ENCODE data around the gene DCAF15.

The DCAF15 gene

DNA sequence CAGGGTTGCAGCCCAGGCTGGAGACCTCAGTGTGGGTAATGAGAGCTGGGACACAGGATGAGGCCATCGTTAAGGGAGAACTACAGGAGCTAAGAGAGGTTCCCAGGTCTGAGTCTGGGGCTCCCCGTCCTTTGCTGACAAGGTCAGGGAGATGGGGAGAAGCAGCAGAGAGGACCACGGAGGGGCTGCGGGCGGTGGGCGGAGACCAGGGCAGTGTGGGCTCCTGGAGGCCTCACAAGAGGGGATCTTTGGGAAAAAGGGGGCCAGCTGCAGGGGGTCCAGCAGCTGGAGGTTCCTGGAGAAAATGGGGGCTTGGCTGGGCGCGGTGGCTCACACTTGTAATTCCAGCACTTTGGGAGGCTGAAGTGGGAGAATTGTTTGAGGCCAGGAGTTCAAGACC lies 37.8 kb downstream of the DCAF15 start:
- DNase-seq (ENCODE audit: extremely low read depth in 1 of 2, low read depth in 1 of 2), result no peak

DNA sequence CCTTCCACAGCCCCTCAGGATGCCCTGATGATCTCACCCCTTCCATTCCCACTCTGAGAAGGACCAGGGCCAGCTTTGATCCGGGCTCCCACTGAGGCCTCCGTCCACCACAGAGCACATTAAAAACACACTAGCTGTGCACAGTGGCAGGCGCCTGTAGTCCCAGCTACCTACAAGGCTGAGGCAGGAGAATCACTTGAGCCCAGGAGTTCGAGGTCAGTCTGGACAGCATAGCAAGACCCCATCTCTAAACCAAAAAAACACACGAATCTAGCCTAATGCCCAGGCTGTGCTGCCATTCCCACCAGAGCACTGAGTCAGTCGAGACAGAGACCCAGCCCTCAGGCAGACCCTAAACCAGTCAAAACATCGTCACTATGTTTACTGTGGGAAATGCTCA lies 39.7 kb downstream of the DCAF15 start:
- DNase-seq (ENCODE audit: extremely low read depth in 1 of 2, low read depth in 1 of 2), result no peak

DNA sequence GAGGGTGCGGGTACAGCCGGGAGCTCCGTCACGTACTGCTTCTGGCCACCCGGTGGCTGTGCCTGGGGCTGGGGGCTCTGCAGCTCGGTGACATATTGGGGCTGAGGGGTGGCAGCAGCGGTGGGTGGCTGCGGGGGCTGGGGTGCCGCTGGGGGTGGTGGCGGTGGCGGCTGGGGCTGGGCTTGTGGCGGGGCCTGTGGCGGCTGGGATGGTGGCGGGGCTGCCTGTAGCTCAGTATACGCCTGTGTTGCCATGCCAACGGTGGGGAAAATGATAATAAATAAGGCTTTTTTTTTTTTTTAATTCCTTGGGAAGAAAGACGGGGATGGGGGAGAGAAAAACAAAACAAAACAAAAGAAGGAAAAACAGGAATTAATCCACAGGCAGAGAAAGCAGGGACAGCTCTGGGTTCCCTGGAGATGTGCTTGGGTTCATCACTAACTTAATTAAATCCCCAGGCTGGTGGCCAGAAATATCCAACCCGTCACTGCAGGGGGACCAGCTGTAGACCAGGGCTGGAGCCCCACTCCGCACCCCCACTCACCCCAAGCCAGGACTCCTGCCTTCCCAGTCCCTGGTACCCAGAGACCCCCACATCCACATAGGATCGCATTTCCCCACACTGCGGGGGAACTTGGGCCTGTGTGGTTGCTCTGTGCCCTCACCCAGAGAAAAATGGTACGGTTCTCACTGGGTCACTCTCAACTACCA lies 41.4 kb downstream of the DCAF15 start:
- no peak for DNase-seq (ENCODE audit: extremely low read depth in 1 of 2, low read depth in 1 of 2)

DNA sequence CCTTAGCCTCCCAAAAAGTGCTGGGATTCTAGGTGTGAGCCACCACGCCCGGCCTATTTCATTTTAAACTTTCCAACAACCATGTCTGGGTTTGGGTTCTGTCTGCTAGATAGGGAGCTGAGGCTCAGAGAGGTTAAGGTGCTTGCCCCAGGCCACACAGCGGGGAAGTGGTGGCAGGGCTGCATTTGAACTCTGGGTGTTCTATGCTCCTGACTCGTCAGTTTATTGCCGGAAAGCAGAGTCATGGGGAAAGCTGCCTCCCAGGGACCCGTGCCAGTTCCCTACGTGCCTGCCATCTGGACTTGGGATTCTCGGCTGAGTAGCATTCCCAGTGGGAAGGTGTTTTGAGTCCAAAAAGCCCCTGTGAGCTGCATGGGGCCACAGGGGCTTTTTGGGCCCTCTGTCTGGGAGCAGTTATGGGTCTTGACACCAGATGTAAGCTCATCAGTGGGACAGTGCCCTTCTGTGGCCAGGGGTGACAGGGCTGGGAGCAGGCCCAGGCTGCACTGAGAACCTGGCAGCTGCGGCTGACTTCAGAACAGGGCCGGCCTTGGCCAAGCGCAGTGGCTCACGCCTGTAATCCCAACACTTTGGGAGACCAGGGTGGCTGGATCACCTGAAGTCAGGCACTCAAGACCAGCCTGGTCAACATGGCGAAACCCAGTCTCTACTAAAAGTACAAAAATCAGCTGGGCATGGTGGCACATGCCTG lies 42.9 kb downstream of the DCAF15 start:
- DNase-seq (ENCODE audit: extremely low read depth in 1 of 2, low read depth in 1 of 2), result no peak

DNA sequence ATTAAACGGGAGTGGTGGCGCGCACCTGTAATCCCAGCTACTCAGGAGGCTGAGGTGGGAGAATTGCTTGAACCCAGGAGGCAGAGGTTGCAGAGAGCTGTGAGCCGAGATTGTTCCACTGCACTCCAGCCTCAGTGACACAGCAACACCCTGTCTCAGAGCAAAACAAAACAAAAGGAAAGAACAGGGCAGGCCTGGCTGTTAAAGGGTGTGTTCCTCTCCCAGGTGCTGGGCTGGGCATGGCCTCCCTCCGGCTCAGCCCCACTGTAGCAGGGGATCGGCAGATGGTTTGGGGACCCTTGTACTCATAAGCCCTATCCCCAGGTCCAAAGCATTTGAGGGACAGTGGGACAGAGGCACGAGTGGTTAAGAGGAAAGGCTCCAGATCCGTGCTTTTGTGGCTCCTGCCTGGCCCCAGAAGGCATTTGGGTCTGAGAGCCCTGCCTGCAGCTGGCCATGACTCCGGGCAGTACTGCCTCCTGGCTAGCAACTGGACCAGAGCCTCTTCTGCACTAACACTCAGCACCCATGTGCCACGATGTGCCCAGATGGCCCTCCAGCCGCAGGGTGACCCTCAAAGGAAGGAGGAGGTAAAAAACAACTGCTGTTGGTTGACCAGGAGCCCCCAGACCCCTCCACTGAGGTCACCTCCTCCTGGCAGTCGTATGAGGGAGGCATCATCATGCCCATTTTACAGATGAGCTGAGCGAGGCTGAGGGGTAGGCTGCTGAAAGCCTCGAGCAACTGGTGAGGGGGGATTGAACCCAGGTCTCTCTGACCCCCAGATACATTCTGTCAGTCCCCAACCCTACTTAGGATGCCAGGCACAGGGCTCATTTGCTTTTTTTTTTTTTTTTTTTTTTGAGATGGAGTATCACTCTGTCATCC lies 43.8 kb downstream of the DCAF15 start:
- DNase-seq (ENCODE audit: extremely low read depth in 1 of 2, low read depth in 1 of 2), result no peak

DNA sequence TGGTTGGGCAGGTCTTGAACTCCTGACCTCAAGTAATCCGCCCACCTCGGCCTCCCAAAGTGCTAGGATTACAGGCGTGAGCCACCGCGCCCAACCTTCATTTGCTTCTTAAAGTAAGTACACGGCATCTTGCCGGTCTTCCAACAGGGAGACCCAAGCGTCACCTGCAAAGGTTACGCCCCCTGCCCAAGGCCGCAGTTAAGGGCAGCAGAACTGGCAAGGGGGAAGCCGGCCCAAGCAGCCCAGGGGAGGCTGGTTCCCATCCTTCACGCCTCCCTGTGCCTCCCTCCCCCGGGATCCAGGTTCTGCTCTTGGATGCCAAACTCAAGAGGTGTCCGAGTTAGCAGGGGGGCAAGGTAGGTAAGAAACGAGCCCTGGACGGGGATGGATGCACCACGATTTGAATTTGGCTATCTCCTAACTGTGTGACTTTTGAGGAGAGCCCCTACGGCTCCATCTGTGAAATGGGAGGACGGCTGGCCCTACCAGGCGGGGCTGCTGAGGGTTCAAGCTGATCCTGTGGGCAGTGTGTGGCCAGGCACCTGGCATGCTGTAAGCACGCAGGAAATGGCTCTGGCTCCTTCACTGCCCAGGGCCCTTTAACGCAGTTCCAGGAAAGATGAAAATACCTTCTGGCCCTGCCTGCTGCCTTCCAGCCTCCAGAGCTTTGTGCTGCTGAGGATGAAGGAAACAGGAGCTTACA lies 44.8 kb downstream of the DCAF15 start:
- DNase-seq (ENCODE audit: extremely low read depth in 1 of 2, low read depth in 1 of 2), result no peak

DNA sequence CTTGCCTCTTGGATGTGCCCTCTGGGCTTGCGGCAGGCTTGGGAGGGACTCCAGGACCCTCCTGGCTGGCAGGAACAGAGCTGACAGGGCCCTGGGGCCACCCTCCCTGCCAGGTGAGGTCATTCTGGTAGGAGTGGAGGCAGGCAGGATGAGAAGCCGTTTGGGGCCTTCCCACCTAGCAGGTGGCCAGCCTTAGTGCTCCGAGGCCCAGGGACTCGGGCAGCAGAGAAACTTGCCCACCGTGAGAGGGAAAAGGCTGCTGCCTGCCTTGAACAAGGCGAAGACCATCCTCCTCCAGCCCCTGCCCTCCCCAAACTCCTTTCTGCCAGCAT lies 45.3 kb downstream of the DCAF15 start:
- DNase-seq (ENCODE audit: extremely low read depth in 1 of 2, low read depth in 1 of 2), result no peak

DNA sequence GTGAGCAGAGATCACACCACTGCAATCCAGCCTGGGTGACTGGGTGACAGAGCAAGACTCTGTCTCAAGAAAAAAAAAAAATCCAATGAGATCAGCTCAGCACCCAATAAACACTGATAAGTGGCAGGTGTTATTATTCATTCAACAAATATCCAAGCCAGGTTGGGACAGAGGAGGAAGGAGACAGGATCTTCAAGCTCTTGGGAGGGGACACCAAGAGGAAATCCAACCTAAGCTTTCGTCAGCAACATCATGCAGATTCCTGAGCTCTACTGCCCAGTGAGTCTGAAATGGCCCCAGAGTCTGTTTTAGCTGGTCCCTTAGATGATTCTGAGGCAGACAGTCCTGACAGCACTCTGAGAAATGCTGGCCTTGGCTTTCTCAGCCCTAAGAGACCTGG lies 46.1 kb downstream of the DCAF15 start:
- DNase-seq (ENCODE audit: extremely low read depth in 1 of 2, low read depth in 1 of 2), result no peak

DNA sequence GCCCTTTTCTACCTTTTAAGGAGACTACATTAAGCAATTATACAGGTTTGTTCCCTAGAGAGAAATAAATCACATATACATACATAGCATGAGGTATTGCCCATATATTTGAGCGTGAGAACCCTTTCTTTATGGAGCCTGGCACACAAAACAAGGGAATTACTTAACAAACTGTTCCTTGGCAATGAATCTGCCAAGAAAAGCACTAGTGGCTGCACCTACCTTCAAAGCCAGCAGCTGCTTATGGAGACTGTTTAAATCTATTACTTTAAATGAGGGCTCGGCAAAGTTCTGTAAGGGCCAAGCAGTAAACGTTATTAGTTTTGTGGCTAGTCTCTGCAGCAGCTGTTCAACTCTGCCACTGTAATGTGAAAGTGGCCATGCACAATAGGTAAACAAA lies 46.8 kb downstream of the DCAF15 start:
- no peak for DNase-seq (ENCODE audit: extremely low read depth in 1 of 2, low read depth in 1 of 2)

DNA sequence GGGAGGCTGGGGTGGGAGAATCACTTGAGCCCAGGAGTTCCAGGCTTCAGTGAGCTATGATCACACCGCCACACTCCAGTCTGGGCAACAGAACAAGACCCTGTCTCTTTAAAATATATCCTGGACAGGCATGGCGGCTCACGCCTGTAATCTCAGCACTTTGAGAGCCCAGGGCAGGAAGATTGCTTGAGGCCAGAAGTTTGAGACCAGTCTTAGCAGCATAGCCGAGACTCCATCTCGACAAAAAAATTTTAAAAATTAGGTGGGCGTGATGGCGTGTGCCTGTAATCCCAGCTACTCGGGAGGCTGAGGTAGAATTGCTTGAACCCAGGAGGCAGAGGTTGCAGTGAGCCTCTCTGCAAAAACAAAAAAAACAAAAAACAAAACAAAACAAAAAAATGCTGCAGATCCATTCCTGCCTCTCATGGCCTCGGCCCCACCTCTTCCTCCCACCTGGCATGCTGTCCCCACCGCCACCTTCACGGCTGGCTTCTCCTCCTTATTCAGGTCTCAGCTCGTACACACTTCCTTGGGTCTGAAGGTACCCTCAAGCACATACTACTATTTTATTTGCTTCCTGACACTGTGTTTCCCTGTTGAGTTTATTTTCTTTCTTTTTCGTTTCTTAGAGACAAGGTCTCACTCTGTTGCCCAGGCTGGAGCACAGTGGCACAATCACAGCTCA lies 48.5 kb downstream of the DCAF15 start:
- no peak for DNase-seq (ENCODE audit: extremely low read depth in 1 of 2, low read depth in 1 of 2)

DNA sequence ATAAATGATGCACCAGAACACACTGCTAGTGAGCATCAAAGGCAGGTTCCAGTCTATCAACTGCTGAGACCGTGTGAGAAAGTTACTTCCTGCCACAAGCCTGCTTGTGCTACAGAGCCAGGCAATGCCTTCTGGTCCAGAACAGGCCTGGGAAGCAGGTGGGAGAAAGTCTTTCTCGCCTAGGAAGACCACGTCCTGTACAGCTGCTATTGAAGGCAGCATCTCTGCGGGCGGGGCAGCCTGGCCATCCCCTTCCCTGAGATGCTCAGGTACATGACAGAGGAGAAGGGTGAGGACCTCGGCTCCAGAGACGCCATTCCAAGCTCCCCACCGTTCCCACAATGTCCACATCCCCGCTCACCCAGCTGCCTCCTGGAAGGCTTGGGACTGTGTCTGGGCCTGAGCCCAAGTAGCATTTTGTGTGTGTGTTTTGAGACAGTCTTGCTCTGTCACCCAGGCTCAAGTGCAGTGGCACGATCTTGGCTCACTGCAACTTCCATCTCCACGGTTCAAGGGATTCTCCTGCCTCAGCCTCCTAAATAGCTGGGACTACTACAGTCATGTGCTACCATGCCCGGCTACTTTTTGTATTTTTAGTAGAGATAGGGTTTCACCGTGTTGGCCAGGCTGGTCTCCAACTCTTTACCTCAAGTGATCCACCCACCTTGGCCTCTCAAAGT lies 50.4 kb downstream of the DCAF15 start:
- DNase-seq (ENCODE audit: extremely low read depth in 1 of 2, low read depth in 1 of 2), result no peak

DNA sequence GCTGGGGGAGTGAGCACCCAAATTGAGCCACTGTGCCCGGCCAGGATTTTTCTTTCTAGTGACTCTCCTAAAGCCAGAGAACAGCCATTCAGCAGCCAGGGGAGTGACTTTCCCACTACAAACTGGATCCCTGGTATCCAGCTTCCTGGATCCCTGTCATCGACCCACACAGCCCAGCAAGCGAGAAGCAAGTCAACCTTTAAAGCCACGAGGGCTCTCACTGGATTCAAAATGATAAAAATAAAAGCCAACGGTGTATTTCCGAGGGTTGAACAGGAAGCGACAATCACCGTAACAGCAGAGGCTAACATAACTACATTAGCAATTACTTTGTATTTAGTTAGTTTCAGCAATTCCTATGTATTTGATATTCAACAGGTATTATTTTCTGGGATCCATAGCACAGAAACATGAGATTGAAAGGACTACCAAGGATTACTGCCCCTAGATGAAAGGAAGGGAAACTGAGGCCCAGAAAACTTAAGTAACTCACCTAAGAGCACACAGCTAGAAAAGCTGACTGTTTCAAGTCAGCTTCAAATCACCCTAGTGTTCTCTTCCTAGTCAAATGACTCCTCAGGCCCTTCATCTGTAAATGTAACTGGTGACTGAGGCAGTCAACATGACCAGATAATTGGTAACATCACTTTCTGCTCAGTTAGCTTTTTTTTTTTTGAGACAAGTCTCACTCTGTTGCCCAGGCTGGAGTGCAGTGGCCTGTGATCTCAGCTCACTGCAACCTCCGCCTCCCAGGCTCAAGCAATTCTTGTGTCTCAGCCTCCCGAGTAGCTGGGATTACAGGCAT lies 51.1 kb downstream of the DCAF15 start:
- DNase-seq (ENCODE audit: extremely low read depth in 1 of 2, low read depth in 1 of 2), result no peak

DNA sequence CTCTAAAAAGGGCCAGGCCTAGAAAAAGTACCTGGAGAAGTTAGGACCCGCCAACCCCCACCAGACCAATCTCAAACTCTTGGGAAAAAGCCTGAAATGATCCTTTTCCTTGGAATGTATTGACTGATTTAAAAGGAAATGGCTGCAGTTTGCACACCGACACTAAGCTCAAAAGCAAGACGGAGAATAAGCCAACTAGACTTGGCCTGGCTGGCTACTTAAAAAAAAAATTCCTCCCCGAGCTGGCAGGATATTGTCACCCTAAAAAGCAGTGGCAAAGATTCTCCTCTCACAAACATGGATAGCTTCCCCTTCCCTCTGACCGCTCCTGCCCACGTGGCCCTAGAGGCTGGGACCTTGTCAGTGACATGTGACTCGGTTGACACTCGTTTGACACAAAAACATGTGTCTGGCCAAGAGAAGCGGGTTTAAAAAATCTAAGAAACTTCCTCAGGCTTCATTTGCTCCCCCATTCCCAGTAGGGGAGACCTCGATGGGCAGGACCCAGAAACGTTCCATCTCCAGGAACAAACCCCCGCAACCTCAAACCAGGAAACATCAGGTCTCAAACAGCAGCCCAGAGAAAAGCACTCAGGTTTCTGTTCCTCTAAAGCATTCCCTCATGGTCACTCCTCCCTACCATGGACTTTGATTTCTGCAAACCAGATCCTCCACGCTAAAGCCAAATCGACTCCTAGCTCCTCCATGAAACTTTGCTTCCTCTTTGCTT lies 52.5 kb downstream of the DCAF15 start:
- no peak for DNase-seq (ENCODE audit: extremely low read depth in 1 of 2, low read depth in 1 of 2)

DNA sequence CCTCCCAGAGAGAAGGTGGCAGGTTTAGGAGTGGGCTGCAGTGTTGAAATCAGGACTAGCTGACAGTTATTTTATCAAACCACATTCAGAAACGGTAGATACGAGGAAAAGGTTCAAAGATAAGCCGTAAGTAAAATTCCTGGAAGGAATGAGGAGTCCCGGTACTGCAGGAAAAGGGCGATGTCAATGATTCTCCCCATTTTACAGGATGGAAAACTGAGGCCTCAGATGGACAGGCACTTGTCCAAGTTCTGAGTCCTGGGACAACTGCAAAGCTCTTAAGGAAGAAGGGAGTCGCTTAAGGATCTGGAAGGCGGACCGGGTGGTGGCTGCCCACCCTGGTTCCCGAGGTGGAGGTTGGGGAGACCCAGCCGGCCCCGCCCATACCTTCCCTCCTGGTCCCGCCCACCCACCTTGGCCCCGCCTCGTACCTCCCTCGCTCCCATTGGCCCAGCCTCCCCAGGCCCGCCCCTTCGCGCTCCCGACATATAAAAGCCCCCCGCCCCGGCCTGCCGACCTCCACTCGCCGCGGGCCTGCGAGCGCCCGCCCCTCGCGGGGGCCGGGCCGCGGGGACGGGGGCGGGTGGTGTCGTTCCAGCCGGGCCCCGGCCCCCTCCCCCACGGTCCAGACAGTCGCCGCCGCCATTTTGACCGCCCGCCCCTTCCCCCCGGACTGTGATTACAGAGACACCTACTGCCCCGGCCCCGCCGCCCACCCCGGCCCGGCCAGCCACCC lies 53.2 kb downstream of the DCAF15 start:
- peak; percentile 92 for DNase-seq (ENCODE audit: extremely low read depth in 1 of 2, low read depth in 1 of 2)

DNA sequence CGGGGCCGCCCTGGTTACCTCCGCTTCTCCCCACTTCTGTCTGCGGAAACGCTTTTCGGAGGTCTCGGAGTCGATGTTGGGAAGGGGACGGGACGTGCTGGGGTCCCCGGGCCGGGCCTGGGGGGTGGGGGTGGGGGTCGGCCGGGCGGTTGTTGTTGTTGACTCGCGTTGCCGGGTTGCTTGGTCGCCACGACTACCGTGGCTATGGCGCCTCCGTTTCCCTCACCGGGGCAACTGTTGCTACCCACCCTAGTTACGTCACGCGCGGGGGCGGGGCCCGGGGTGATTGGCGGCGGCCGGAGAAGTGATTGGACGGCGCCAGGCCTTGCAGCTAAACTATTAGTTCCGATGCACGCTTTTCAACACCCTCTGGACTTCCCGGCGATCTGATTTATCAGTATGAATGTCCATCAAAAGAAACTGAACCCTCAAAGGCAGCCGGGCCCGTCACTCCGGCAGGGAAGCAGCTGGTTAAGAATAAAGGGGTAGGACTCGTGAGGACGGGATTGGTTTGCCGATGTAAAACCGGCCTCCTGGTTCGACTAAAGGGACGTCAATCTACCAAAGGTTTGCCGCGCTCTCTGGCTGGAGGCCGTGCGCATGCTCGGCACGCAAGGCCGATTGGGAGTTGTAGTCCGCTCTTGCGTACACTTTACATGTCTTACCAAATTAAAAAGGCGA lies 53.9 kb downstream of the DCAF15 start, which contains the start of gene RFX1:
Gene RFX1 (minus strand): TSS at position 236 of the 681 bp plus-strand sequence. CDS start 12,477 bp downstream, outside the sequence.
- DNase-seq (ENCODE audit: extremely low read depth in 1 of 2, low read depth in 1 of 2), result peak; percentile 99 to 100

DNA sequence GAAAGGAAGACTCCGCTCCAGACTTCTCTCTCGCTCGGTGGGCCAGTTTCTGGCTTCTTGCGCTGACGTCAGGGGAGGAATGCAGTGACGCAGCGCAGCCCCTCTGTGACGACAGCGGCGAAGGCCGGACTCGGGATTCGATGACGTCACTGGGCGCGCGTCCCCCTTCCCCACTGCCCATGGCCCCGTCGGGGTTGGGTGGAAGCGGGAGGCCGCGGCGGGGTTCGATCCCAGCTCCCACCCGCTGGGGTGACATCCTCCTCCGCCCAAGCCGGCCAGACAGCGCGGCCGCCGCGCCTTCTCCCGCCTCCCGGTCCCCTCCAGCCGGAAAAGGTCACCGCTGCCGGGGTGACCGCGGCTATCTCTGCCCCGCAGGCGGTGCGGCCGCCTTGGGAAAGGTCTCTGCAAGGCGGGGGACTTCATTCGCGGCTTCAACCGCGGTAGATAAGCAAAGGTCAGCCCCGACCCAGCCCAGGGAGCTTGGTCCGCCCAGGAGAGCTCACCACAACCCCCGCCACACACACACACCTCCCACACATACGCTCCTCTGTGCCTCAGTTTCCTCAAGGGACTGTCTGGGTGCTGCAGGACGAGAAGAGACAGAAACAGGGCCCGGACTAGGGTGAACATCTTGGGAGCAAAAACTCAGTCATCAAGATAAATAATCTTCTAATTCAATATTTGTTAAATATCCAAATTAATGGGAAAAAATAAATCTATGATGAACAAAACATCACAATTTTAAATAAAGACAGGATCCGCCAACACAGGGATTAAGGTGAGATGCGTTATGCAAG lies 54.7 kb downstream of the DCAF15 start:
- no peak for DNase-seq (ENCODE audit: extremely low read depth in 1 of 2, low read depth in 1 of 2)

Measured in activated CD8-positive, alpha-beta memory T cell treated with anti-CD3 and anti-CD28 coated beads for 1 hour (primary cell).